Measurements from ENCODE around the gene TRAF3IP1.
"Not testable (repeated sequence)": the region's sequence is repeated elsewhere in the genome, so short reads cannot be mapped to it uniquely, and the experiment has no call there.

Gene TRAF3IP1

GRCh38 chr2:238433300-238433915 lies 113.1 kb downstream of the TRAF3IP1 start:
- no peak for DNase-seq

GRCh38 chr2:238433941-238434845 lies 113.9 kb downstream of the TRAF3IP1 start:
- DNase-seq: no peak

DNA sequence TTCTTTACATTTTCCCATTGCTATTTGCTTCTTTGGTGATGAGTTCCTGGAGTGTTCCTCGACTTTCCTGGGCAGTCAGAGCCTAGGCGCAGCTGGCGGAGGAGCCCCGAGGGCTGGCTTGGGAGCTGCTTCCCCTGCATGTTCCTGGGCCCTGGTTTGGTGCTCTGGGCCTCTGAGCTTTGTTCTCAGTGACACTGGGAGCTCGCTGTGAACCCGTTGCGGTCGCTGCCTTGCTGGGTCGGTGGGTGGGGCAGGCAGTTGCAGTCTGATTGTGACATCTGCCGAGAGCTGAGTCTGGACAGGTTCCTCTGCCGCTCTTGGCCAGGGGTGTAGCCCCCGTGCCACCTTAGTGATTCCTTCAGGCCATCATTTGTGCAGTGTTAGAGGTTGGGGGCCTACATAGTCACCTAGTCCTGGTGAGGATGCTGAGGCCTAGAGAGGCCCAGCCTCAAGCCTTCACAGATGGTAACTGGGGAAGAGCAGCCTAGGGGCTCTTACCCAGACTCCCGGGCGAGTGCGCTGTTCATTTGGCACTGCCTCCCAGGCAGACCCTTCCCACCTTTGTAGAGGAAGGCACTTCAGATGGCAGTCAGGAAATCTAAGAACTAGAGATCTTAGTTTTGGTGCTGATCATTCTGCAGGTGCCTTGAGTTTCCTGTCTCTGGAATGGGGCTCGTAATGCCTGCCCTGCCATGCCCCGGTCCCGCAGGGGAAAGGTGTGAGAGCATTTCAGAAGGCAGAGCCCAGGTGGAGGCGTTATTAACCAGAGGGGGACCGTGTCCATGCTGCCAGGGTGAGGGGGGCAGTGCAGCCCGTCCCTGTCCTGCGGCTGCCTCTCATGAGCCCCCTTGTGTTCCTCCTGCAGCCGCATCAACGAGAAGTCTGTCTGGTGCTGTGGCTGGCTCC lies 114.8 kb downstream of the TRAF3IP1 start:
- DNase-seq: no peak

DNA sequence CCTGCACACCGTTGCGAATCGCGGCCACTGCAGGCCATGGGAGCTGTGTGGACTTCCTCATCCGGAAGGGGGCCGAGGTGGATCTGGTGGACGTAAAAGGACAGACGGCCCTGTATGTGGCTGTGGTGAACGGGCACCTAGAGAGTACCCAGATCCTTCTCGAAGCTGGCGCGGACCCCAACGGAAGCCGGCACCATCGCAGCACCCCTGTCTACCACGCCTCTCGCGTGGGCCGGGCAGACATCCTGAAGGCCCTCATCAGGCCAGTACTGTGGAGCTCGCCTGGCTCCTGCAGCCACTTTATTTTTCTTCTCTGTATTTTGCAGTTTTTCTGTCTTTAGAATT lies 115.4 kb downstream of the TRAF3IP1 start:
- no peak for DNase-seq

DNA sequence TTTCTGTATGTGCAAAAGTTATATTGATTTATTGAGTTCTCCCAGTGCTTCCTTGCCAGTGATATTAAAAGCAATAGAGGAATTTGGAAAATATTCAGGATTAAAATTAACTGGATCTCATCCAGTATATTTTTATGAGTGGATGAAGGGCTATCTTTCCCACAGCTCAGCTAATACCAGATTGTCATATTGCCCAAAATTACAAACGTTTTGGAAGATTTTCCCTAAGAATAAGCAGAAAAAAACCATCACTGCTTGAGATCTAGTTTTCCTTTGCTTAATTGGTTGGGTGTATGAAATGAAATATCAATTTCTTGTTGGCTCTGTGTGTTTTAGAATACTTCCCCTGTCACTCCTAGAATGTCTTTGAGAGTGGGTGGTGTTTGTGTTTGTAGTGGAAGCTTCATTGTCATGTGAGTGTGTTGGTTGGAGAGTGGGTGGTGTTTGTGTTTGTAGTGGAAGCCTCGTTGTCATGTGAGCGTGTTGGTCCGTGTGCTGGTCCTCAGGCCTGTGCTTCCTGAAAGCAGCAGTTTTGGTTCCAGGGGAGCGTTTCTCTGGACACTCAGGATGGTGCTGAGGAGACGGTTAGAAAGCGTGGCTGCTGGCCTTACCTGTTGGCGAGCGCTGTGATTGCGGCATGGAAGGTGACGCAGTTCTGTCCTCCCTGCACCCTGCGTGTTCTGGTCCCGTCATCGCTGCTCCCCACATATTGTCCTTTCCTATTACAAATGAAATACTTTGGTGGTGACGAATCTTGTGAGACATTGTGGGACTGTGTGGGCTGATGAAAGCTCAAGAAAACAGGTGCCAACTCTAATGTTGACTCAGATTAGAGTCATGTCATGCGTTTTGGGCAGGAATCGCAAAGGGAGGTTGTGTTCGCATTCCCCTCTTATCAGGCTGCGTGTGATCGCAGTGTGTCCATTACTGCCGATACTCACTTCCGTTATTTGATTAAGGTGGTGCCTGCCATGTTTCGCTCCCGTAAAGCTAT lies 118.8 kb downstream of the TRAF3IP1 start:
- DNase-seq: no peak

GRCh38 chr2:238439917-238440316 lies 119.6 kb downstream of the TRAF3IP1 start:
- DNase-seq: no peak

- DNase-seq: no peak
These were observed 120.0 kb downstream of the TRAF3IP1 start for GRCh38 chr2:238440331-238440730.

GRCh38 chr2:238440767-238441166 lies 120.4 kb downstream of the TRAF3IP1 start:
- no peak for DNase-seq

- DNase-seq: no peak
These were observed 121.2 kb downstream of the TRAF3IP1 start for GRCh38 chr2:238441262-238442114.

DNA sequence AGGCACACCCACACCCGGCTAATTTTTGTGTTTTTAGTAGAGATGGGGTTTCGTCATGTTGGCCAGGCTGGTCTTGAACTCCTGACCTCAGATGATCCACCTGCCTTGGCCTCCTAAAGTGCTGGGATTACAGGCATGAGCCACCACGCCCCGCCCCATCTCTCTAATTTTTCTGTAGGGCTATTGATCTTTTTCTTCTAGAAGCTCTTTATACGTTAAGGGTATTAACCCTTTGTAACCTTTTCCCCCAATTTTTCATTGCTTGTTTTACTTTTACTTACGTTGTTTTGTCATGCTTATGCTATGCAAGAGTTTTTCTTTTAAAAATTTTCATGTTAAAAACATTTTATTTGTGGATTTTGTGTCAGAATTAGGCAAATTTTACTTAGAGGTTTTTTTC lies 121.9 kb downstream of the TRAF3IP1 start:
- not testable (repeated sequence) for DNase-seq

- DNase-seq: no peak
These were observed 123.9 kb downstream of the TRAF3IP1 start for GRCh38 chr2:238444242-238444641.

DNA sequence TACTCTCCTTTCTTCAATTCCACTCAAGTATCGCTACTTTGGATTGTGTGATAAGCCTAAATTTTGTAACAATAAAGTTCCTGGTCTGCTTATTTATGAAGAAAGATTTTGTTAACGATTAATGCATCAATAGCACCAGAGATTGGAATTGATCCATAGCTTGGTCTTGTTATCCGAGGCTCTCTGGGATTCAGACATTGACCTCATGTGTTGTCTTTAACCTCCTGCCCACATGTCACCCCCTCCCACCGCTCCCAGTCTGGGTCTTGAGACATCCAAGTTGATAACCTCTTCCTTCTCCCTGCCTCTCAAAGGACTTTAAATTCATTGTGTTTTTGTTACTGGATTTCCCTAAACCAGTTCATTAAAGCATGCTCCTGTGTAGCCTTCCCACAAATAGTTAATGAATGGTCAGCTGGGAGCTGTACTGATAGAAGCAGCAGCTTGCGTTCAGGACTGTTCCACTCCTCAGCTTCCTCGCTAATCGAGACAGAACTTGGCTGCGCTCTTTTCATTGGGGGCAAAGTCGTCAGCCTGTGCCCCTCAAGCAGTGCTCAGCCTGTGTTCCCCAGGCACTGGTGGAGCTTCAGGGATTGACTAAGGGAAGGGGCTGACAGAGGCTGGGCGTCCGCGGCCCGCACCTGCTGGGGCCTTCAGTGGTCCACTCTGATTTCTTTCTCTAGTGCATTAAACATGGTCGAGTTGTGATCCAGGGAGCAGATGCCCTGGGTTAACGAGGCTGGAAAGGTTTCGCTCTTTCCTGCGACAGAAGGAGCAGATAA lies 125.3 kb downstream of the TRAF3IP1 start:
- DNase-seq: no peak

DNA sequence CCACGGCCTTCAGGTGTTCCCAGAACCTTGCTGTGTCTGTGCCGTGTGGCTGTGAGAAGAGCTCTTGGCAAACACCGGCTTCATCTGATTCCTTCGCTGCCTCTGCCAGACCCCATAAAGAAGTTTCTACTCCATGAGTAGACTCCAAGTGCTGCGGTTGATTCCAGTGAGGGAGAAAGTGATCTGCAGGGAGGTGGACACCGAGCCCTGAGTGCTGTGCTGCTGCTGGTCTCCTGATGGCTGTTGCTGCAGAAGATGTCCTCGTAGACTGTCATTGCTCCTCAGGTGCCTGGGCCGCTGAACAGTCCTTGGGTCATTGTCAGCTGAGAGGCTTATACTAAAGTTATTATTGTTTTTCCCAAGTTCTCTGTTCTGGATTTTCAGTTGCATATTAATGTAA lies 126.1 kb downstream of the TRAF3IP1 start:
- no peak for DNase-seq

DNA sequence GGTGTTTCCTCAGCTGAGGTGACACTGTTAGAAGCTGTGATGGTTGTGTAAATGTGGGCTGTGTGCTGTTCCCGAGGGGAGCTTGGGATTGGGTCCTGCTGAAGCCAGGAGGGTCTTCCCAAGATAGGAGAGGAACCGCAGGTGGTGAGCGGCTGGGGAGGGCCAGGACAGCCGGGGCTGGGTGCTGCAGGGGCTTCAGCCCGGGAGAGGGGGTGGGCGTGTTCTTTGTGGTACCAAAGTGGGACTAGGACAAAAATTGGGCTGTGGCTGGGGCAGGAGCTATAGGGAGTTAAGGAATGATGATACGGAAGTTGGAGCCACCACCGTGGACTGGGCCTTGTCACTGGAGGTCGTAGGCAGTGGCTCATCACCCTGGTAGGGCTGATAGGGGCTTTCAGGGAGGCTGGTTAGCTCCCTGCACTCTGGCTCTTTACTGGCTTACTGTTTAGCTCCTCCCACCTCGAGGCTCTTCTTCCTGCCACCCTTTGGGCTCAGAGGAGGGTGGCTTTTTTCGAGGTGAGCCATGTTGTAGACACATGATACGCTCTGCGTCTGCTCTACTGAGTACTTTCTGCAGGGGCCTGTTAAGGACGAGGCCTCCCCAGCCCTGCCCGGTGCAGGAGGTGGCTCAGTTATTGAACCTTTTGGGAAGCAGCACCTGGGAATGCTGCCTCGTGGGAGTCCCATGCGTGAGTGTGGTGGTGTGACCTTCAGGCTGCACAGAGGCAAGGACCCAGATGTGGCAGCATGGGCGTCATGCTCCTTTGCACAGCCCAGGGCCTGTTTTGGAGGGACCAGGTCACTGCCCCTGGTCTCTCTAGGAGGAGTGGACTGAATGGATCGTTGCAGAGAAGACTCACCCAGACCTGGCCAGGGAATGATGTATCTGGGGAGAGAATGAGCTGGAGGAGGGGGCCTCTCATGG lies 128.0 kb downstream of the TRAF3IP1 start:
- DNase-seq: no peak

- DNase-seq: no peak
These were observed 128.9 kb downstream of the TRAF3IP1 start for GRCh38 chr2:238449241-238449640.

- DNase-seq: no peak
These were observed 129.6 kb downstream of the TRAF3IP1 start for GRCh38 chr2:238449909-238450417.

DNA sequence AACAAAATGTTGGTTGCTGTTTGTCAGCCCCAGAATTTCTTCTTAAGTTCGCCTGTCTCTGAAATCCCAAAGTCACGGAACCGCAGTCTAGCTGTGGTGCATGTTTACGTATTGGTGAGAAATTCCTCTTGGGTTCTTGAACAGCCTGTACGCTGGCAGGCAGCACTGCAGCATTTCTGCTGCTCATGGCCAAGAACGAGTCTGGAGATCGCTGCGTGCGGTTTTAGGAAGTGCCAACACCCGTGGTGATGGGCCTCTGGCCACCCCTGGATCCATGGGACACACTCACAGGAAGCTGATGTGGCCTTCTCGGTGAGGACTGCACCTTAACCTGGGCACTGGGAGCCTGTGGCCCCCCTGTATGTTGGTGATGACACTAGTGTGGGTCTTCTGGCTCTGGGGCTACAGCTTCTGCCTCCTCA lies 130.1 kb downstream of the TRAF3IP1 start:
- no peak for DNase-seq
